ENCODE measurements around the gene PTMS.

PTMS gene

DNA sequence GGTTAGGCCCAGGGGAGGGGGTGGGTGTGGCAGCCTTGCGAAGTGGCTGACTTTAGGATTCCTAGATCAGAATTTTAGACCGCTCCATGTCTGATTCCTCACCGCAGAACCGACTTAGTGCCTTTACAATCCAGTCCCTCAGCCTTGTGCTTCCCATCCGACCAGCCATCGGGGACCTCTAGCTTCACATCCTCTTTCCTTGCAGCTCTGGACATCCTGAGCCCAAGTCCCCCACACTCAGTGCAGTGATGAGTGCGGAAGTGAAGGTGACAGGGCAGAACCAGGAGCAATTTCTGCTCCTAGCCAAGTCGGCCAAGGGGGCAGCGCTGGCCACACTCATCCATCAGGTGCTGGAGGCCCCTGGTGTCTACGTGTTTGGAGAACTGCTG, 41.8 kb upstream of the PTMS start:
- TF ChIP-seq, protein P1, sequence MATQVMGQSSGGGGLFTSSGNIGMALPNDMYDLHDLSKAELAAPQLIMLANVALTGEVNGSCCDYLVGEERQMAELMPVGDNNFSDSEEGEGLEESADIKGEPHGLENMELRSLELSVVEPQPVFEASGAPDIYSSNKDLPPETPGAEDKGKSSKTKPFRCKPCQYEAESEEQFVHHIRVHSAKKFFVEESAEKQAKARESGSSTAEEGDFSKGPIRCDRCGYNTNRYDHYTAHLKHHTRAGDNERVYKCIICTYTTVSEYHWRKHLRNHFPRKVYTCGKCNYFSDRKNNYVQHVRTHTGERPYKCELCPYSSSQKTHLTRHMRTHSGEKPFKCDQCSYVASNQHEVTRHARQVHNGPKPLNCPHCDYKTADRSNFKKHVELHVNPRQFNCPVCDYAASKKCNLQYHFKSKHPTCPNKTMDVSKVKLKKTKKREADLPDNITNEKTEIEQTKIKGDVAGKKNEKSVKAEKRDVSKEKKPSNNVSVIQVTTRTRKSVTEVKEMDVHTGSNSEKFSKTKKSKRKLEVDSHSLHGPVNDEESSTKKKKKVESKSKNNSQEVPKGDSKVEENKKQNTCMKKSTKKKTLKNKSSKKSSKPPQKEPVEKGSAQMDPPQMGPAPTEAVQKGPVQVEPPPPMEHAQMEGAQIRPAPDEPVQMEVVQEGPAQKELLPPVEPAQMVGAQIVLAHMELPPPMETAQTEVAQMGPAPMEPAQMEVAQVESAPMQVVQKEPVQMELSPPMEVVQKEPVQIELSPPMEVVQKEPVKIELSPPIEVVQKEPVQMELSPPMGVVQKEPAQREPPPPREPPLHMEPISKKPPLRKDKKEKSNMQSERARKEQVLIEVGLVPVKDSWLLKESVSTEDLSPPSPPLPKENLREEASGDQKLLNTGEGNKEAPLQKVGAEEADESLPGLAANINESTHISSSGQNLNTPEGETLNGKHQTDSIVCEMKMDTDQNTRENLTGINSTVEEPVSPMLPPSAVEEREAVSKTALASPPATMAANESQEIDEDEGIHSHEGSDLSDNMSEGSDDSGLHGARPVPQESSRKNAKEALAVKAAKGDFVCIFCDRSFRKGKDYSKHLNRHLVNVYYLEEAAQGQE (IDR thresholded peaks at IDR 0.05; ENCODE audit: insufficient replicate concordance, low read depth): no peak
- TF ChIP-seq SPI1 (IDR thresholded peaks at IDR 0.05; ENCODE audit: borderline replicate concordance, low read depth) (peak; percentile 81), GABPA (IDR thresholded peaks at IDR 0.05; ENCODE audit: low read depth) (no peak)
- Histone ChIP-seq H3K27me3 (ENCODE audit: insufficient read depth, poor library complexity, severe bottlenecking) (no peaks in the 10 kb centered on the region), H3K4me3 (replicated peaks; ENCODE audit: insufficient read depth, low read length) (peak overlapping the region; percentile 51), H3K27ac (replicated peaks) (peak overlapping the region; percentile 89)
- DNase-seq (ENCODE audit: low read depth in 1 of 2, low spot score in 1 of 2): peak; percentile 60 to 72

- H3K27ac ChIP-seq (replicated peaks): no peak overlapping the region; the same call in 1 of the 2 replicates
- H3K27me3 ChIP-seq (ENCODE audit: insufficient read depth, poor library complexity, severe bottlenecking): no peaks in the 10 kb centered on the region
- no peak for TF ChIP-seq GABPA (IDR thresholded peaks at IDR 0.05; ENCODE audit: low read depth)
- TF ChIP-seq SPI1 (IDR thresholded peaks at IDR 0.05; ENCODE audit: borderline replicate concordance, low read depth): no peak
- TF ChIP-seq, protein P1 (IDR thresholded peaks at IDR 0.05; ENCODE audit: insufficient replicate concordance, low read depth): no peak
- TF ChIP-seq CTCF (IDR thresholded peaks at IDR 0.05; ENCODE audit: insufficient read depth, low read length): no peak
- no peak for TF ChIP-seq POLR2AphosphoS5 (IDR thresholded peaks at IDR 0.05; ENCODE audit: low read depth)
- DNase-seq (ENCODE audit: low read depth in 1 of 2, low spot score in 1 of 2): no peak
- H3K4me3 ChIP-seq (replicated peaks; ENCODE audit: insufficient read depth, low read length): no peak overlapping the region
Measured at GRCh38 chr12:6725350-6725749, 40.8 kb upstream of the PTMS start.

GRCh38 chr12:6729186-6729585, 37.0 kb upstream of the PTMS start:
- no peak for TF ChIP-seq CTCF (IDR thresholded peaks at IDR 0.05; ENCODE audit: insufficient read depth, low read length)
- TF ChIP-seq, protein P1 (IDR thresholded peaks at IDR 0.05; ENCODE audit: insufficient replicate concordance, low read depth): no peak
- no peaks in the 10 kb centered on the region for H3K27me3 ChIP-seq (ENCODE audit: insufficient read depth, poor library complexity, severe bottlenecking)
- H3K27ac ChIP-seq (replicated peaks): no peak overlapping the region
- DNase-seq (ENCODE audit: low read depth in 1 of 2, low spot score in 1 of 2): no peak
- H3K4me3 ChIP-seq (replicated peaks; ENCODE audit: insufficient read depth, low read length): no peak overlapping the region

DNA sequence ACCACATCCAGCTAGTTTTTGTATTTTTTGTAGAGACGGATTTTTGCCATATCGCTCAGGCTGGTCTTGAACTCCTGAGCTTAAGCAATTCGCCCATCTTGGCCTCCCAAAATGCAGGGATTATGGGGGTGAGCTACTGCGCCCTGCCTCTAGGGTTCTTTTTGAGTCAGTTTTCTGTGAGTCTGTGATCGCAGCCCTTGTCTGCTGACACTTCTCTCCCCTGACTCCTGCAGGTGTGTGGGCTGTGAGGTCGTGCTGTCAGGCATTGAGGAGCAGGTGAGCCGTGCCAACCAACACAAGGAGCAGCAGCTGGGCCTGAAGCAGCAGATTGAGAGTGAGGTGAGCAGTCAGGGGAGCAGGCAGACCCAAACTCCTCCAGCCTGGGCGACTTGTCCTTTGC, 36.0 kb upstream of the PTMS start:
- H3K27me3 ChIP-seq (ENCODE audit: insufficient read depth, poor library complexity, severe bottlenecking): no peaks in the 10 kb centered on the region
- no peak overlapping the region for H3K27ac ChIP-seq (replicated peaks)
- no peak for DNase-seq (ENCODE audit: low read depth in 1 of 2, low spot score in 1 of 2)
- H3K4me3 ChIP-seq (replicated peaks; ENCODE audit: insufficient read depth, low read length): no peak overlapping the region
- TF ChIP-seq GABPA (IDR thresholded peaks at IDR 0.05; ENCODE audit: low read depth) (no peak), CTCF (IDR thresholded peaks at IDR 0.05; ENCODE audit: insufficient read depth, low read length) (no peak), POLR2AphosphoS5 (IDR thresholded peaks at IDR 0.05; ENCODE audit: low read depth) (no peak), SPI1 (IDR thresholded peaks at IDR 0.05; ENCODE audit: borderline replicate concordance, low read depth) (no peak)
- TF ChIP-seq, protein P1 (IDR thresholded peaks at IDR 0.05; ENCODE audit: insufficient replicate concordance, low read depth): no peak
